NCI-H748 (cell line): ENCODE measurements around the gene THBS2.
A peak's percentile ranks its signal among the peaks of the same experiment; 100 is the strongest.
"Not testable (repeated sequence)": the region's sequence is repeated elsewhere in the genome, so short reads cannot be mapped to it uniquely, and the experiment has no call there.

ENCODE experiments used
- DNase-seq: peaks from one replicate; lab custom pipeline; 2025; ENCODE audit not compliant: unreplicated experiment; lab: John Stamatoyannopoulos, UW

THBS2 gene

GRCh38 chr6:169253337-169254238, at the start of gene THBS2:
Gene THBS2, minus strand, starts transcription at chr6:169253846. Its CDS starts 3,062 bp downstream, at chr6:169250784.
- no peak for DNase-seq

GRCh38 chr6:169302716-169303115, 49.1 kb upstream of the THBS2 start:
- DNase-seq: no peak

DNA sequence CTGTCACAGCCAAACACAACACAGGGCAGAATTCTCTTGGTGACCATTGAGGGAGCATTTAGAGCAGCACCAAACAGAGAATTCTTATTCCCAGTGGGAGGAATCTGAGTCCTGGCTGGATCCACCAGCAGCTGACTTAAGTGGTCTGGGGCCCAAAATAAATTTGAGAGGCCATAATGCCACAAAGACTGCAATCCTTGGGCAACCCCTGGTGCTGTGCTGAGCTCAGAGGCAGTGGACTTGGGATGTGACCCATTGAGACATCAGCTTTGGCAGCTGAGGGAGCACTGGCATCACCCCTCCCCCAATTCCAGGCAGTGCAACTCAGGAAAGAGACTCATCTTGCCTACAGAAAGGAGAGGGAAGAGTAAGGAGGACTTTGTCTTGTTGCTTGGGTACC, 48.6 kb upstream of the THBS2 start:
- no peak for DNase-seq

- no peak for DNase-seq
Measured at GRCh38 chr6:169300916-169301315, 47.3 kb upstream of the THBS2 start.

DNA sequence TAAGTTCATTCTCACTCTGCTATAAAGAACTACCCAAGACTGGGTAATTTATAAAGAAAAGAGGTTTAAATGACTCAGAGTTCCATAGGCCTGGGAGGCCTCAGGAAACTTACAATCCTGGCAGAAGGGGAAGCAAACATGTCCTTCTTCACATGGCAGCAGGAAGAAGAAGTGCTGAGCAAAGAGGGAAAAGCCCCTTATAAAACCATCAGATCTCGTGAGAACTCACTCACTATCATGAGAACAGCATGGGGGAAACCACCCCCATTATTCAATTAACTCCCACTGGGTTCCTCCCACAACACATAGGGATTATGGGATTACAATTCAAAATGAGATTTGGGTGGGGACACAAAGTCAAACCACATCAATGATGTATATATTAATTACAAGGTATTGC, 45.0 kb upstream of the THBS2 start:
- DNase-seq: not testable (repeated sequence)

- DNase-seq: no peak
Measured at GRCh38 chr6:169296622-169297021, 43.0 kb upstream of the THBS2 start.

DNA sequence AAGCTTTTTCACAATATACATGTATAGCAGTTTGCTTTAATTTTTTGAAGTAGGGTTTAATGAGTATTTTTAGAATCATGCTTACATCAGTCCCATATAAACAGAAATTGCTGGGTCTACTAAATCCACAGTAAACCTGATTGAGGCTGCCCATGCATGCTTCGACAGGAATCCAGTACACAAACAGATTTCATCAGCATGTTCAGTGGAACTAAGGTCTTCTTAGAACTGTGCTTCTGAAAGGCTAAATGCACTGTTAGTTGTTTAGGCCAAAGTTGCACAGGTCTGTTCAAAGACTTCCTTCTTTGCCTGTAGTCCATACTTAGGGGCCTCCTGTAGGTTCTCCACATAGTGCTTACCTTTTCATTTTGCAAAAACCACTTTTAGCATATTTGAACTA, 42.5 kb upstream of the THBS2 start:
- no peak for DNase-seq

- DNase-seq: no peak
Measured at GRCh38 chr6:169293196-169293595, 39.5 kb upstream of the THBS2 start.

GRCh38 chr6:169292338-169293124, 38.9 kb upstream of the THBS2 start:
- DNase-seq: no peak

- DNase-seq: no peak
Measured at GRCh38 chr6:169291646-169292337, 38.1 kb upstream of the THBS2 start.

DNA sequence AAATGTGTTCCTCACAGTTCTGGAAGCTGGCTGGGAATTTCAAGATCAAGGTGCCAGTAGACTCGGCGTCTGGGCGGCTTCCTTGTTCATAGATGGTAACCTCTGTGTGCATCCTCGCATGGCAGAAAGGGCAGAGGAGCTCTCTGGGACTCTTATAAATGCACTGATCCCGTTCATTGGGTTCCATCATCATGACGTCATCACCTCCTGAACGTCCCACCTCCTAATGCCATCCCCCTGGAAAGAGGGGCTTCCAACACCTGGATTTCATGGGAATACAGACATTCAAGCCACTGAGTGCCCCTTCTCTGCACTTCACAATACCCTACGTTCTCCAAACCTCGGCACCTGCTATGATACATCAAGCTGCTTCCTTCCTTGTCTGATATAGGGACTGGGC, 37.5 kb upstream of the THBS2 start:
- DNase-seq: no peak

- DNase-seq: peak; percentile 11
Measured at GRCh38 chr6:169289619-169290339, 36.1 kb upstream of the THBS2 start.

DNA sequence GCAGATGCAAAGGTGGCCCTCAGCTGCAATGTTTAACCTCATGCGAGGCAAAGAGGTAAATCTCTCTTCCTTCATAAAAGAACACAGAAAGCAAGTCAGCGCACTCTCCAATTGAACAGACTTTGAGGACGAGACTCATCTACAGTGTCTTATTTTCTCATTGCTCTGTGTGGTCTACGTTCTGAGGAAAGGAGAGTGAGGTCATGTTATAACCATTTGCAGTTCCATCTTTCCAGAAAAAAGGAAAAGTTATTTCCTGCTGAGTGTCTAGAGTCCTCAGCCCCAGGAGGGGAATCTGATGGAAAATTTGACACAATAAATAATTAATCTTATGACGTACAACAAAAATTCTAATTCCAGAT, 35.6 kb upstream of the THBS2 start:
- no peak for DNase-seq

GRCh38 chr6:169288591-169288990, 34.9 kb upstream of the THBS2 start:
- DNase-seq: no peak

- no peak for DNase-seq
Measured at GRCh38 chr6:169287675-169288074, 34.0 kb upstream of the THBS2 start.

- no peak for DNase-seq
Measured at GRCh38 chr6:169286961-169287360, 33.3 kb upstream of the THBS2 start.

DNA sequence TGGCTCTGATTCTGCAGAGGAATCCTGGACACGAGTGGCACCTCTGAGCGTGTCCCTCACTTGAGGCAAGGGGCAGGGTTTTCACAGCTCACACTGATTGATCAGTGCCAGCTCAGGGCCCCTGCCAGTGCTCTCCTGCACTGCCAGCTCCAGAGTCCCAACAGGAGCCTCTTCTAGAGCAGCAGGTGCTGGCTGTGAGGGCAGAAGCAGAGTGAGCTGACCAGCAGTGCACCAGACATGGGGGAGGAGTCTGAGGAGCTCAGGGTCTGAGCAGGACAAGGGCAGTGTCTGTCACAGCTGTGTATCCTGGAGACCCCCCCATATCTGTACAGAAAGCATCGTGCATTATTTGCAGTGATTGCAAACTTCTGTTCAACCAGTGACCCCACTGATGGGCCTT, 31.5 kb upstream of the THBS2 start:
- DNase-seq: no peak

- DNase-seq: no peak
Measured at GRCh38 chr6:169283924-169284323, 30.3 kb upstream of the THBS2 start.

- DNase-seq: no peak
Measured at GRCh38 chr6:169282043-169282442, 28.4 kb upstream of the THBS2 start.

GRCh38 chr6:169277619-169278018, 24.0 kb upstream of the THBS2 start:
- DNase-seq: no peak

GRCh38 chr6:169274781-169275180, 21.1 kb upstream of the THBS2 start:
- DNase-seq: no peak
